NOMO-1 (cell line): ENCODE data around the gene CCDC177.

Source experiments
- DNase-seq, 2 experiments: peaks; one replicate each; lab custom pipeline; 2025; ENCODE audit not compliant: unreplicated experiment in 2 of 2; lab: John Stamatoyannopoulos, UW

CCDC177 gene

GRCh38 chr14:69531135-69531534, 43.5 kb downstream of the CCDC177 start:
- DNase-seq: no peak

GRCh38 chr14:69530095-69530494, 44.6 kb downstream of the CCDC177 start:
- no peak for DNase-seq

GRCh38 chr14:69529563-69529962, 45.1 kb downstream of the CCDC177 start:
- no peak for DNase-seq

GRCh38 chr14:69528930-69529329, 45.7 kb downstream of the CCDC177 start:
- DNase-seq: no peak

GRCh38 chr14:69528143-69528542, 46.5 kb downstream of the CCDC177 start:
- no peak for DNase-seq

- no peak for DNase-seq
Observed at GRCh38 chr14:69527635-69528034, 47.0 kb downstream of the CCDC177 start.

GRCh38 chr14:69525896-69526295, 48.8 kb downstream of the CCDC177 start:
- DNase-seq: no peak

GRCh38 chr14:69522026-69522425, 52.6 kb downstream of the CCDC177 start:
- no peak for DNase-seq
